PC-3 (cell line): Measurements from ENCODE around the gene RANGAP1. TPM values are rescaled to one million over a fixed set of nuclear protein-coding genes. Genes with fewer than 3 reads are reported as not detected.
A peak's percentile ranks its signal among the peaks of the same experiment; 100 is the strongest.

Source experiments
- ATAC-seq: fragments of 200-7000 bp; cut with Tn5 transposase; 2 replicates; pipeline ENCODE4 v1.9.1; 2020; ENCODE audit warnings: mild to moderate bottlenecking, moderate library complexity
- BruUV-seq: library from RNA; stranded (reverse); fragments of 400-500 nt; replicated peaks from 2 replicates; lab custom pipeline; 2021; lab: Mats Ljungman, UMichigan
- CTCF ChIA-PET: fragments of 300-600 bp; sonication (Branson Sonifier 250); formaldehyde crosslinking; loops from one replicate; lab custom pipeline; 2022; ENCODE audit warnings: antibody characterized with exemption; lab: Charles Lee
- POLR2A ChIA-PET: fragments of 300-600 bp; sonication (Branson Sonifier 250); formaldehyde crosslinking; loops from one replicate; lab custom pipeline; 2022; ENCODE audit warnings: antibody characterized with exemption; ENCODE audit not compliant: unreplicated experiment; lab: Charles Lee
- DNase-seq: peaks from one replicate; pipeline ENCODE4 v3.0.0-alpha.2; 2015
- H2AFZ ChIP-seq: fragments of 300-600 bp; sonication (generic); 2 replicates; pipeline ENCODE4 v1.6.0; 2016; ENCODE audit warnings: antibody characterized with exemption, low read length
- H3F3A ChIP-seq: fragments of 300-600 bp; sonication (generic); one replicate; pipeline ENCODE4 v1.6.0; 2017; ENCODE audit warnings: antibody characterized with exemption, low read length, control low read depth, mild to moderate bottlenecking; ENCODE audit not compliant: unreplicated experiment
- H3K27ac ChIP-seq: fragments of 300-600 bp; sonication (generic); 2 replicates; pipeline ENCODE4 v1.5.1; 2016; ENCODE audit warnings: mild to moderate bottlenecking, low read length
- H3K27me3 ChIP-seq: fragments of 300-600 bp; sonication (generic); 2 replicates; pipeline ENCODE4 v1.6.1; 2016; ENCODE audit warnings: low read length, mixed read lengths
- H3K36me3 ChIP-seq: fragments of 300-600 bp; sonication (generic); 2 replicates; pipeline ENCODE4 v1.6.1; 2016; ENCODE audit warnings: low read depth, mixed run types, low read length, mixed read lengths
- H3K4me1 ChIP-seq: fragments of 300-600 bp; sonication (generic); 2 replicates; pipeline ENCODE4 v1.5.1; 2016; ENCODE audit warnings: low read length; ENCODE audit not compliant: insufficient read depth
- H3K4me2 ChIP-seq: fragments of 300-600 bp; sonication (generic); 2 replicates; pipeline ENCODE4 v1.6.0; 2016; ENCODE audit warnings: low read length
- H3K4me3 ChIP-seq: fragments of 300-600 bp; sonication (generic); 2 replicates; pipeline ENCODE4 v1.5.1; 2016; ENCODE audit warnings: mild to moderate bottlenecking, low read length, mixed read lengths
- H3K79me2 ChIP-seq: fragments of 300-600 bp; sonication (generic); 2 replicates; pipeline ENCODE4 v1.6.1; 2017; ENCODE audit warnings: low read length, mixed read lengths
- H3K9ac ChIP-seq: fragments of 300-600 bp; sonication (generic); 2 replicates; pipeline ENCODE4 v1.6.0; 2016; ENCODE audit warnings: mild to moderate bottlenecking, low read length
- H3K9me2 ChIP-seq: fragments of 300-600 bp; sonication (generic); replicated peaks from 2 replicates; pipeline ENCODE4 v1.6.1; 2016; ENCODE audit warnings: mixed run types, low read length, mixed read lengths
- H3K9me3 ChIP-seq: fragments of 300-600 bp; sonication (generic); 2 replicates; pipeline ENCODE4 v1.6.1; 2016; ENCODE audit warnings: low read length, mixed read lengths
- H4K20me1 ChIP-seq: fragments of 300-600 bp; sonication (generic); 2 replicates; pipeline ENCODE4 v1.6.1; 2016; ENCODE audit warnings: low read length, mixed read lengths
- CTCF ChIP-seq: fragments of 300-600 bp; sonication (generic); conservative IDR thresholded peaks from 2 replicates; pipeline ENCODE4 v1.5.1; 2017; ENCODE audit warnings: antibody characterized with exemption, low read depth, mild to moderate bottlenecking, low read length
- EZH2 ChIP-seq: fragments of 300-600 bp; sonication (generic); IDR thresholded peaks from one replicate; pipeline ENCODE4 v1.6.1; 2017; ENCODE audit warnings: antibody characterized with exemption, mild to moderate bottlenecking, low read length; ENCODE audit not compliant: unreplicated experiment
- EZH2phosphoT487 ChIP-seq: fragments of 300-600 bp; sonication (generic); IDR thresholded peaks from 2 replicates; pipeline ENCODE4 v1.6.1; 2018; ENCODE audit warnings: mild to moderate bottlenecking, antibody characterized with exemption, low read length, borderline replicate concordance
- intact Hi-C: fragments of 100-400 bp; cut with micrococcal nuclease; formaldehyde crosslinking; loops from 2 replicates; pipeline ENCODE4 v1.9.0; 2023
- total RNA-seq: library from RNA; depleted of rRNA; stranded (reverse); fragments of >200 nt; gene quantifications from 2 replicates; pipeline ENCODE4 v1.2.3, GENCODE V29; 2014

The RANGAP1 gene
- total RNA-seq, 1 experiment from 2014 or later: 99.0 TPM

- H3K79me2 ChIP-seq: peaks cover 83% of the 10 kb centered on the region
- H3K4me3 ChIP-seq: no peak overlapping the region
- no peaks in the 10 kb centered on the region for H3F3A ChIP-seq
- DNase-seq (peak; percentile 83), ATAC-seq (peak; percentile 77)
- no peaks in the 10 kb centered on the region for H3K9me3 ChIP-seq
- H3K9me2 ChIP-seq: no peaks in the 10 kb centered on the region
- CTCF ChIA-PET: no interaction called here
- TF ChIP-seq CTCF: no peak
- TF ChIP-seq EZH2: no peak
- no peak for TF ChIP-seq EZH2phosphoT487
- no TSS peak for BruUV-seq
- H3K27me3 ChIP-seq: no peaks in the 10 kb centered on the region
- H2AFZ ChIP-seq: no peak overlapping the region
- peaks cover 20% of the 10 kb centered on the region for H3K4me1 ChIP-seq
- peak overlapping the region; percentile 56 for H3K4me2 ChIP-seq
- H3K36me3 ChIP-seq: no peaks in the 10 kb centered on the region
- POLR2A ChIA-PET: interaction anchor here (0.6 kb wide), 1 partner anchor 48 kb away, joined by 3 read pairs; no protein-coding TSS in a partner anchor
- peak overlapping the region; percentile 35 for H3K27ac ChIP-seq
- H4K20me1 ChIP-seq: peaks cover 3% of the 10 kb centered on the region; the same call in 1 of the 2 replicates
- H3K9ac ChIP-seq: no peak overlapping the region
- intact Hi-C loops: no loop called here
These were observed 19.7 kb upstream of the RANGAP1 start for GRCh38 chr22:41305646-41306045.

- POLR2A ChIA-PET: interaction anchor here (0.6 kb wide), 1 partner anchor 427 kb away, joined by 5 read pairs; no protein-coding TSS in a partner anchor
These were observed 16.8 kb upstream of the RANGAP1 start for GRCh38 chr22:41302811-41303210.

More at GRCh38 chr22:41302811-41303210, 16.8 kb upstream of the RANGAP1 start:
- no peaks in the 10 kb centered on the region for H3K9me2 ChIP-seq
- peak overlapping the region; percentile 97 for H3K4me2 ChIP-seq
- CTCF ChIA-PET: no interaction called here
- no peaks in the 10 kb centered on the region for H3K27me3 ChIP-seq
- peak overlapping the region; percentile 99 for H3K9ac ChIP-seq
- DNase-seq (no peak), ATAC-seq (no peak)
- no TSS peak for BruUV-seq
- peak overlapping the region; percentile 95 for H3K4me3 ChIP-seq
- H3K36me3 ChIP-seq: no peaks in the 10 kb centered on the region
- TF ChIP-seq CTCF (no peak), EZH2 (no peak), EZH2phosphoT487 (no peak)
- H3K79me2 ChIP-seq: peaks cover 68% of the 10 kb centered on the region
- H3K9me3 ChIP-seq: no peaks in the 10 kb centered on the region
- H3K4me1 ChIP-seq: peaks cover 21% of the 10 kb centered on the region
- peak overlapping the region; percentile 55; the same call in 1 of the 2 replicates for H3K27ac ChIP-seq
- H3F3A ChIP-seq: no peaks in the 10 kb centered on the region
- H2AFZ ChIP-seq: no peak overlapping the region
- peaks cover 3% of the 10 kb centered on the region; the same call in 1 of the 2 replicates for H4K20me1 ChIP-seq
- intact Hi-C loops: no loop called here
